SK-N-SH (cell line): Measurements from ENCODE around the gene CDH13. TPM values are rescaled to one million over a fixed set of nuclear protein-coding genes. Genes with fewer than 3 reads are reported as not detected.

Experiments
- CTCF ChIA-PET: fragments of 300-600, 350-600 bp; formaldehyde crosslinking; extraction: SDS; loops from one replicate; lab custom pipeline; 2021; lab: Yijun Ruan, JAX
- POLR2A ChIA-PET: fragments of 350-600 bp; sonication (Branson Sonifier 250); formaldehyde crosslinking; extraction: SDS; loops from one replicate; lab custom pipeline; 2020; ENCODE audit warnings: antibody characterized with exemption, inconsistent platforms; lab: Yijun Ruan, JAX
- DNase-seq: peaks from one replicate; pipeline ENCODE4 v3.0.0; 2012
- H2AFZ ChIP-seq: fragments of 200-600 bp; sonication (generic); 2 replicates; pipeline ENCODE4 v1.8.1; 2016; ENCODE audit warnings: antibody characterized with exemption, mild to moderate bottlenecking, low read depth
- H3F3A ChIP-seq: fragments of 200-600 bp; sonication (generic); replicated peaks from 2 replicates; pipeline ENCODE3; 2016; ENCODE audit warnings: antibody characterized with exemption, mild to moderate bottlenecking; ENCODE audit not compliant: insufficient read depth
- H3K27ac ChIP-seq, 2 experiments: fragments of 200-500 bp in 1 of 2; fragments of 200-600 bp in 1 of 2; sonication (Bioruptor generic) in 1 of 2; sonication (generic), shearing (Covaris generic) in 1 of 2; 2 replicates each; pipeline versions ENCODE4 v1.5.1 to v1.6.1; 2014 to 2016; ENCODE audit warnings: low read depth in 2 of 2, inconsistent platforms in 1 of 2, low read length in 1 of 2, mild to moderate bottlenecking in 1 of 2, mixed read lengths in 1 of 2
- H3K27me3 ChIP-seq: fragments of 200-600 bp; sonication (generic), shearing (Covaris generic); 2 replicates; pipeline ENCODE4 v1.6.1; 2016; ENCODE audit warnings: mixed run types; ENCODE audit not compliant: insufficient read depth
- H3K36me3 ChIP-seq, 2 experiments: fragments of 200-500 bp in 1 of 2; fragments of 200-600 bp in 1 of 2; sonication (Bioruptor generic) in 1 of 2; sonication (generic) in 1 of 2; replicated peaks in 1 of 2; 2 replicates each; pipeline versions ENCODE3 to v1.5.1; 2014 to 2016; ENCODE audit warnings: low read length in 1 of 2, mild to moderate bottlenecking in 1 of 2; ENCODE audit not compliant: insufficient read depth in 2 of 2, control insufficient read depth in 1 of 2
- H3K4me1 ChIP-seq, 2 experiments: fragments of 200-500 bp in 1 of 2; fragments of 200-600 bp in 1 of 2; sonication (Bioruptor generic) in 1 of 2; sonication (generic), shearing (Covaris generic) in 1 of 2; 2 replicates each; pipeline versions ENCODE4 v1.5.1 to v1.6.1; 2014 to 2016; ENCODE audit warnings: low read depth in 1 of 2, low read length in 1 of 2, mixed run types in 1 of 2; ENCODE audit not compliant: insufficient read depth in 2 of 2, control insufficient read depth in 1 of 2
- H3K4me2 ChIP-seq: fragments of 200-600 bp; sonication (generic), shearing (Covaris generic); 2 replicates; pipeline ENCODE4 v1.6.1; 2017; ENCODE audit warnings: mixed run types
- H3K4me3 ChIP-seq, 2 experiments: fragments of 200-500 bp in 1 of 2; fragments of 200-600 bp in 1 of 2; sonication (Bioruptor generic) in 1 of 2; sonication (generic), shearing (Covaris generic) in 1 of 2; 2 replicates each; pipeline versions ENCODE4 v1.5.1 to v1.8.1; 2014 to 2016; ENCODE audit warnings: low read depth in 2 of 2, inconsistent platforms in 1 of 2, low read length in 1 of 2, mild to moderate bottlenecking in 1 of 2, mixed read lengths in 1 of 2, moderate library complexity in 1 of 2
- H3K79me2 ChIP-seq: fragments of 200-600 bp; sonication (generic); 2 replicates; pipeline ENCODE4 v1.8.1; 2017; ENCODE audit warnings: mild to moderate bottlenecking; ENCODE audit not compliant: insufficient read depth
- H3K9ac ChIP-seq: fragments of 200-600 bp; sonication (generic); 2 replicates; pipeline ENCODE4 v1.6.1; 2017; ENCODE audit warnings: mixed run types
- H3K9me2 ChIP-seq: fragments of 200-600 bp; sonication (generic); 2 replicates; pipeline ENCODE4 v1.6.1; 2017; ENCODE audit warnings: mixed run types
- H3K9me3 ChIP-seq: fragments of 200-600 bp; sonication (generic); 2 replicates; pipeline ENCODE4 v1.6.1; 2017; ENCODE audit warnings: mixed run types, mild to moderate bottlenecking, moderate library complexity
- H4K20me1 ChIP-seq: fragments of 200-600 bp; sonication (generic); 2 replicates; pipeline ENCODE4 v1.6.1; 2017; ENCODE audit warnings: mild to moderate bottlenecking, mixed run types; ENCODE audit not compliant: insufficient read depth
- CHD2 ChIP-seq: fragments of 150-350 bp; IDR thresholded peaks from 2 replicates; pipeline ENCODE4 v1.6.1; 2018; ENCODE audit warnings: low read length; ENCODE audit not compliant: partially characterized antibody
- EP300 ChIP-seq, 2 experiments: IDR thresholded peaks; 2 replicates each; pipeline versions ENCODE4 v1.4.0 to v1.6.1; 2012; ENCODE audit warnings: borderline replicate concordance in 1 of 2, low read depth in 1 of 2, low read length in 1 of 2
- EZH2phosphoT487 ChIP-seq: fragments of 200-600 bp; sonication (generic); IDR thresholded peaks from 2 replicates; pipeline ENCODE4 v1.6.1; 2017; ENCODE audit warnings: low read depth, mixed run types, mild to moderate bottlenecking, antibody characterized with exemption, moderate library complexity, borderline replicate concordance
- FOSL2 ChIP-seq: IDR thresholded peaks from 2 replicates; pipeline ENCODE4 v1.4.0; 2012; ENCODE audit warnings: low read depth, mild to moderate bottlenecking, moderate library complexity, borderline replicate concordance
- FOXM1 ChIP-seq: IDR thresholded peaks from 2 replicates; pipeline ENCODE4 v1.4.0; 2012; ENCODE audit warnings: low read depth, mild to moderate bottlenecking
- JUND ChIP-seq: IDR thresholded peaks from 2 replicates; pipeline ENCODE4 v1.4.0; 2012
- MAX ChIP-seq: IDR thresholded peaks from 2 replicates; pipeline ENCODE4 v1.4.0; 2012; ENCODE audit warnings: low read depth
- MEF2A ChIP-seq: IDR thresholded peaks from 2 replicates; pipeline ENCODE4 v1.4.0; 2012; ENCODE audit warnings: low read depth, borderline replicate concordance
- MXI1 ChIP-seq: IDR thresholded peaks from 2 replicates; pipeline ENCODE4 v1.6.1; 2012; ENCODE audit warnings: mild to moderate bottlenecking, low read depth, low read length, improper control_type of control experiment
- NFIC ChIP-seq: IDR thresholded peaks from 2 replicates; pipeline ENCODE4 v1.4.0; 2012; ENCODE audit warnings: borderline replicate concordance
- NRF1 ChIP-seq: IDR thresholded peaks from 2 replicates; pipeline ENCODE4 v1.6.1; 2012; ENCODE audit warnings: low read depth, mild to moderate bottlenecking, low read length
- POLR2AphosphoS5 ChIP-seq: IDR thresholded peaks from 2 replicates; pipeline ENCODE4 v1.6.1; 2012; ENCODE audit warnings: low read depth, low read length
- RCOR1 ChIP-seq: fragments of 150-350 bp; IDR thresholded peaks from 2 replicates; pipeline ENCODE4 v1.6.1; 2017; ENCODE audit warnings: antibody characterized with exemption, low read length
- RFX5 ChIP-seq: IDR thresholded peaks from 2 replicates; pipeline ENCODE4 v1.6.1; 2012; ENCODE audit warnings: mild to moderate bottlenecking, improper control_type of control experiment, low read length
- RXRA ChIP-seq: IDR thresholded peaks from 2 replicates; pipeline ENCODE4 v1.4.0; 2012; ENCODE audit warnings: low read depth, mild to moderate bottlenecking, borderline replicate concordance
- TAF1 ChIP-seq: IDR thresholded peaks from 2 replicates; pipeline ENCODE4 v1.6.1; 2012; ENCODE audit warnings: low read depth, mild to moderate bottlenecking, low read length, moderate library complexity, borderline replicate concordance
- TCF12 ChIP-seq: IDR thresholded peaks from 2 replicates; pipeline ENCODE4 v1.4.0; 2012
- TEAD4 ChIP-seq: IDR thresholded peaks from 2 replicates; pipeline ENCODE4 v1.4.0; 2012; ENCODE audit warnings: mild to moderate bottlenecking, borderline replicate concordance; ENCODE audit not compliant: insufficient read depth
- YY1 ChIP-seq: IDR thresholded peaks from 2 replicates; pipeline ENCODE4 v1.4.0; 2012; ENCODE audit warnings: low read depth, mild to moderate bottlenecking
- WGBS: methylation state at CpG from one replicate; pipeline ENCODE4 v1.1.6; 2017; ENCODE audit warnings: low lambda C conversion rate; 5-methylcytosine and 5-hydroxymethylcytosine counted together
- polyA plus RNA-seq, 3 experiments: library from polyadenylated mRNA; depleted of rRNA; stranded (reverse); fragments of >200 nt; gene quantifications; 2 replicates each; pipeline ENCODE4 v1.2.3, GENCODE V29; 2012
- TF ChIP-seq, protein P1 (sequence below): IDR thresholded peaks from 2 replicates; pipeline ENCODE4; 2012

CDH13 gene
- polyA plus RNA-seq, 1 of the 3 experiments (the other 2 are of a cell fraction) = 93.0 TPM

DNA sequence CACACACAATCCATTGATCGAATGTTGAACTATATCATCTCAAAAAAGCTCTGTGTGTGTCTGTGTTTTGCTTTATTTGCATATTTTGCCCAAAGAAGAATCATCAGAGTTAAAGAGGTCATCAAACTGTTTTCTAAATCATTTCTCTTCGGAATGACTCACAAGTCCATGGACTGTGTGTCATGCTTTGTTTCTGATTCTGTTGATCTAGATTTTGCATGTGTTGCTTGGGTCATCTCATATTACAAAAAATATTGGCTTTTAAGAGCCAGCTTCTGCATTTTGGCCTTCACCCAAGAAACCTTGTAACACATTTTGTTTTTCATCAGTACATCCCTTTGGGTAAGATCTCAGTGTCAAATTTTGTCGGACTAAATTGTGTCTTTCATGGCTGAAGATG is 709.8 kb downstream of the CDH13 start (continued):
- TF ChIP-seq RXRA (peak; percentile 74; the same call in 1 of the 2 replicates), FOXM1 (no peak), EZH2phosphoT487 (no peak), TCF12 (peak; percentile 85), RFX5 (no peak), JUND (peak; percentile 79), NRF1 (no peak), NFIC (peak; percentile 75; the same call in 1 of the 2 replicates), FOSL2 (peak; percentile 82), RCOR1 (no peak), MXI1 (no peak)
- TF ChIP-seq, protein P1, sequence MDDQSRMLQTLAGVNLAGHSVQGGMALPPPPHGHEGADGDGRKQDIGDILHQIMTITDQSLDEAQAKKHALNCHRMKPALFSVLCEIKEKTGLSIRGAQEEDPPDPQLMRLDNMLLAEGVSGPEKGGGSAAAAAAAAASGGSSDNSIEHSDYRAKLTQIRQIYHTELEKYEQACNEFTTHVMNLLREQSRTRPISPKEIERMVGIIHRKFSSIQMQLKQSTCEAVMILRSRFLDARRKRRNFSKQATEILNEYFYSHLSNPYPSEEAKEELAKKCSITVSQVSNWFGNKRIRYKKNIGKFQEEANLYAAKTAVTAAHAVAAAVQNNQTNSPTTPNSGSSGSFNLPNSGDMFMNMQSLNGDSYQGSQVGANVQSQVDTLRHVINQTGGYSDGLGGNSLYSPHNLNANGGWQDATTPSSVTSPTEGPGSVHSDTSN = peak; percentile 75

DNA sequence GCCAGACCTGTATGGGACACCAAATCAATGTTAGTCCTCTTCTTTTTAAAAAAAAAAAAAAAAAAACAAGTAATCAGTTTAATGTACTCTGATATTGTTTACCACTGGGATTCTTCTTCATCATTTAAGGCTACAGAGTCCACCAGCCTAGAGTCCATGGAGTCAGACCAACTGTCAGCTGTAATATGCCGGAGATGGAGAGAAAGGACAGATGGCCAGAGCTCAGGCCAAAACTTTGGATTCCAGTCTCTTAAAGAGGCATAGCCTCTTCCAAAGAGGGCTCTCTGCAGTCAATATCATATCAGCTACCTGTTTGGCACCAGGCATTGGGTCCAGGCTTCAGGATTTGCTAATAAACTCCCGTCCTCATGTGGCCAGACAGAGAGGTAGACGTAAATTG is 711.4 kb downstream of the CDH13 start:
- no peaks in the 10 kb centered on the region for H3K79me2 ChIP-seq
- ChIA-PET POLR2A (no interaction called here), CTCF (no interaction called here)
- no peaks in the 10 kb centered on the region for H4K20me1 ChIP-seq
- DNase-seq = no peak
- no peaks in the 10 kb centered on the region for H3K36me3 ChIP-seq
- peak overlapping the region; percentile 67 to 86; a peak in 3 of 4 replicates for H3K27ac ChIP-seq
- H3K4me3 ChIP-seq = no peak overlapping the region
- H3K4me2 ChIP-seq = peak overlapping the region; percentile 34; the same call in 1 of the 2 replicates
- no peaks in the 10 kb centered on the region for H3K9me3 ChIP-seq
- WGBS = 32% methylated on average over 3 of the region's 3 CpGs
- H3K9ac ChIP-seq = no peak overlapping the region
- H2AFZ ChIP-seq = no peak overlapping the region
- peaks cover 4% of the 10 kb centered on the region for H3F3A ChIP-seq
- TF ChIP-seq TCF12 = peak; percentile 91
- no peak for TF ChIP-seq RFX5
- no peak for TF ChIP-seq YY1
- TF ChIP-seq MEF2A = no peak
- TF ChIP-seq, protein P1 = peak; percentile 87
- TF ChIP-seq MAX = no peak
- TF ChIP-seq EP300 (IDR thresholded peaks at IDR 0.05; ENCODE audit: borderline replicate concordance in 1 of 2, low read depth in 1 of 2, low read length in 1 of 2) = peak; percentile 44 to 61; a peak in 2 of 4 replicates
- TF ChIP-seq FOSL2 = no peak
- TF ChIP-seq NFIC = peak; percentile 67
- 0 out of 2 replicates have a peak, but pooled peaks have one; percentile 33 for TF ChIP-seq TEAD4
- TF ChIP-seq CHD2 = no peak
- TF ChIP-seq POLR2AphosphoS5 = peak; percentile 49; the same call in 1 of the 2 replicates
- no peak for TF ChIP-seq TAF1
- TF ChIP-seq RCOR1 = no peak
- TF ChIP-seq, all 33 proteins: peak for 6
- Histone ChIP-seq H3K27me3 (no peaks in the 10 kb centered on the region), H3K4me1 (peaks cover 5 to 7% of the 10 kb centered on the region in 2 experiments; a peak in 3 of 4 replicates), H3K9me2 (no peaks in the 10 kb centered on the region)
